T-cell (primary cell): ENCODE data around the gene RGS7. TPM values are rescaled to one million over a fixed set of nuclear protein-coding genes. Genes with fewer than 3 reads are reported as not detected.

Source experiments
- ATAC-seq, 4 experiments: fragments of 200-7000 bp in 3 of 4; fragments of 150-1000 bp in 1 of 4; cut with Tn5 transposase; replicated peaks in 1 of 4; 1 replicate in 3 of 4; 2 replicates in 1 of 4; pipeline ENCODE4 v1.10.0; 2021; ENCODE audit warnings: moderate library complexity in 3 of 4, mild to moderate bottlenecking in 2 of 4, moderate number of reproducible peaks in 1 of 4
- CTCF ChIA-PET, 2 donors: fragments of 300-600 bp; sonication (Branson Sonifier 250); formaldehyde crosslinking; loops; one replicate each; lab custom pipeline; 2022; ENCODE audit warnings: antibody characterized with exemption in 2 of 2; lab: Charles Lee
- POLR2A ChIA-PET, 2 donors: fragments of 300-600 bp; sonication (Branson Sonifier 250); formaldehyde crosslinking; loops; one replicate each; lab custom pipeline; 2022; ENCODE audit warnings: antibody characterized with exemption in 2 of 2; lab: Charles Lee
- DNase-seq, 35 experiments: peaks; one replicate each; pipeline versions ENCODE4 v3.0.0 to v3.0.0-alpha.2; 2013 to 2023
- H3K27ac ChIP-seq: one replicate; pipeline ENCODE4 v1.5.1; 2013; ENCODE audit warnings: low read length
- H3K27me3 ChIP-seq, 2 experiments: replicated peaks in 1 of 2; 1 replicate in 1 of 2; 2 replicates in 1 of 2; pipeline versions ENCODE4 v1.6.1 to v1.7.0; 2013; ENCODE audit warnings: low read length in 1 of 2, mixed read lengths in 1 of 2; ENCODE audit not compliant: control insufficient read depth in 2 of 2, insufficient read depth in 2 of 2; ENCODE audit errors: extremely low read depth in 1 of 2
- H3K36me3 ChIP-seq, 2 donors: 1 replicate in 1 of 2; 2 replicates in 1 of 2; pipeline versions ENCODE4 v1.6.1 to v1.7.0; 2013; ENCODE audit warnings: low read length in 1 of 2; ENCODE audit not compliant: control insufficient read depth in 2 of 2, insufficient read depth in 1 of 2; ENCODE audit errors: extremely low read depth in 1 of 2
- H3K4me1 ChIP-seq, 2 experiments: 1 replicate in 1 of 2; 2 replicates in 1 of 2; pipeline versions ENCODE4 v1.6.1 to v1.7.0; 2013; ENCODE audit warnings: low read length in 2 of 2, mixed read lengths in 1 of 2; ENCODE audit not compliant: insufficient read depth in 2 of 2, control insufficient read depth in 1 of 2; ENCODE audit errors: extremely low read depth in 1 of 2
- H3K4me3 ChIP-seq, 2 donors: 1 replicate in 1 of 2; 2 replicates in 1 of 2; pipeline versions ENCODE4 v1.5.1 to v1.7.0; 2013; ENCODE audit warnings: mild to moderate bottlenecking in 2 of 2, low read length in 1 of 2, moderate library complexity in 1 of 2; ENCODE audit not compliant: control insufficient read depth in 1 of 2; ENCODE audit errors: extremely low read depth in 1 of 2
- H3K9me3 ChIP-seq: 2 replicates; pipeline ENCODE4 v1.7.0; 2013
- H3K27ac Mint-ChIP-seq, 2 donors: one replicate each; pipeline ENCODE4 v1.8.0; 2020 to 2021; ENCODE audit warnings: mild to moderate bottlenecking in 2 of 2, mixed read lengths in 2 of 2
- H3K27me3 Mint-ChIP-seq, 2 donors: one replicate each; pipeline ENCODE4 v1.8.0; 2021 to 2022; ENCODE audit warnings: mixed read lengths in 2 of 2
- H3K36me3 Mint-ChIP-seq: one replicate; pipeline ENCODE4 v1.8.0; 2021; ENCODE audit warnings: mixed read lengths
- H3K4me1 Mint-ChIP-seq, 3 donors: one replicate each; pipeline ENCODE4 v1.8.0; 2020 to 2022; ENCODE audit warnings: mixed read lengths in 3 of 3, mild to moderate bottlenecking in 1 of 3
- H3K4me3 Mint-ChIP-seq, 3 donors: one replicate each; pipeline ENCODE4 v1.8.0; 2020 to 2022; ENCODE audit warnings: mild to moderate bottlenecking in 3 of 3, mixed read lengths in 3 of 3, moderate library complexity in 3 of 3
- H3K9me3 Mint-ChIP-seq, 3 donors: one replicate each; pipeline ENCODE4 v1.8.0; 2020 to 2022; ENCODE audit warnings: mixed read lengths in 3 of 3
- WGBS: methylation state at CpG from one replicate; pipeline ENCODE4 v1.1.5; 2013; ENCODE audit warnings: missing lambda C conversion rate; ENCODE audit not compliant: insufficient coverage; 5-methylcytosine and 5-hydroxymethylcytosine counted together
- total RNA-seq, 35 experiments: library from RNA in 6 of 35; stranded (reverse) in 6 of 35; fragments of 120-200 nt in 1 of 35; gene quantifications; one replicate each; pipeline versions ENCODE4 v1.2.1 to v1.2.4 and lab custom pipeline; 2013 to 2026

The RGS7 gene
- total RNA-seq, 5 donors from 2014 or later (not counting 1 experiment from before 2014, with no cell fraction given) = not detected

DNA sequence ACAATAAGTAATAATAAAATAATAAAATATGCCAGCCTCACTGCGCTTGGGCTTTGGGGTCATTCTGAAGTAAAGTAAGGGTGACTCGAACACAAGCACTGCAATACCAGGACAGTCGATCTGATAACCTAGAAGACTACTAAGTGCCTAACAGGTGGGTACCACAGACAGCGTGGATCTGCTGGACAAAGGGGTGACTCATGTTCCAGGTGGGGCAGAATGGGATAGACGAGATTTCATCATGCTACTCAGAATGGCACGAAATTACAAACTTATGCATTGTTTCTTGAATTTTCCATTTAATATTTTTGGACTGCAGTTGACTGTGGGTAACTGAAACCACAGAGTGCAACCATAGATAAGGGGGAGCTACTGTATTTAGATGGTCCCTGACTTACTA lies 523.9 kb downstream of the RGS7 start:
- H3K9me3 ChIP-seq = no peaks in the 10 kb centered on the region
- ATAC-seq = no peak
- H3K4me1 ChIP-seq = no peaks in the 10 kb centered on the region
- CTCF ChIA-PET = no interaction called here
- H3K36me3 ChIP-seq = no peaks in the 10 kb centered on the region
- H3K27ac Mint-ChIP-seq = no peak overlapping the region
- H3K4me3 ChIP-seq = no peak overlapping the region
- peaks cover 4% of the 10 kb centered on the region in 3 donors for H3K9me3 Mint-ChIP-seq
- DNase-seq = no peak
- H3K36me3 Mint-ChIP-seq = no peaks in the 10 kb centered on the region
- no peaks in the 10 kb centered on the region for H3K27me3 Mint-ChIP-seq
- H3K27me3 ChIP-seq = no peaks in the 10 kb centered on the region
- WGBS = 86% methylated on average over 3 of the region's 6 CpGs
- POLR2A ChIA-PET = no interaction called here
- no peaks in the 10 kb centered on the region for H3K4me1 Mint-ChIP-seq
- H3K27ac ChIP-seq = no peak overlapping the region
- H3K4me3 Mint-ChIP-seq = no peak overlapping the region

DNA sequence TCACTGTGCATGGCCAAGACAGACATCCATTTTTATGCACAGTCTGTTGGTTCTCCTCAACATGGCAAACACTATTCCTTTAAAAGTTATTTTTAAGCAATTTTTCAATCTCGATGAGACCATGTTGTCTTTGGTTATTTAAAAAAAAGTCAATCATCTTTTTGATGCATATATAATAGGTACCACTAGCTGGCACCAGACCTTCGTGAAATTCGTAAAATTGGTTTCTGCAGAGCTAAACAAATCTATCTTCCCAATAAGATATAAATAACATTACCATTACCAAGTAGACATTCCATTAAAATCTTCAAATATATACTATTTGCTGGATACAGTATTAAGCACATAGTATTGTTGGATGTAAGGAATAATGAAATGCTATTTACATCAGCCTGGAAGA lies 525.1 kb downstream of the RGS7 start:
- H3K27me3 Mint-ChIP-seq = no peaks in the 10 kb centered on the region
- Histone ChIP-seq H3K4me3 (no peak overlapping the region), H3K27me3 (no peaks in the 10 kb centered on the region), H3K4me1 (no peaks in the 10 kb centered on the region), H3K36me3 (no peaks in the 10 kb centered on the region), H3K9me3 (no peaks in the 10 kb centered on the region), H3K27ac (no peak overlapping the region)
- peaks cover 2 to 4% (median 4%) of the 10 kb centered on the region in 3 donors for H3K9me3 Mint-ChIP-seq
- ChIA-PET CTCF (interaction anchor here in 1 of 2 donors (0.7 kb wide), 1 partner anchor 221 kb away, joined by 5 read pairs; no protein-coding TSS in a partner anchor), POLR2A (no interaction called here)
- DNase-seq = no peak
- no peak overlapping the region for H3K27ac Mint-ChIP-seq
- H3K4me1 Mint-ChIP-seq = no peaks in the 10 kb centered on the region
- H3K36me3 Mint-ChIP-seq = no peaks in the 10 kb centered on the region
- no peak for ATAC-seq
- no CpG with 5 or more reads among the region's 3 CpGs for WGBS
- no peak overlapping the region for H3K4me3 Mint-ChIP-seq

DNA sequence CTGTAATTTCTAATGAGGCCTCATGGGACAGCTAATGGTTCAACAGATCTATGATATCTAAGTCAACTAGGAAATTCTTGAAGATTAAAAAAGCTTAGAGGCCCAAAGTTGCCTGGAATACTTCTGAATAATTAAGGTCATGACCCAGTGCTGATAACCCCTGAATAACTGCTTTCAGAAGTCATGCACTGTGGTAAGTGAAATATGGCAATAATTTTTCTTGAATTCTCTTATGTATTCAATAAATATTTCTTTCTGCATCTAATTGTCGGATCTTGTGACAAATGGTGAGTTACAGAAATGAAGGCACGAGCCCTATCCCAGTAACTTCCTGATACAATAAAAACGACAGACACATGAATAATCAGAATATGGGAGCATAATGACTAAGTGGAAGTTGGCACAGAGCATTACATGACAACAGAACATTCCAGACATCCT lies 525.8 kb downstream of the RGS7 start:
- H3K4me3 ChIP-seq = no peak overlapping the region
- Mint-ChIP-seq H3K4me1 (no peaks in the 10 kb centered on the region), H3K27ac (no peak overlapping the region), H3K36me3 (no peaks in the 10 kb centered on the region), H3K9me3 (peaks cover 2 to 7% (median 4%) of the 10 kb centered on the region in 3 donors), H3K27me3 (no peaks in the 10 kb centered on the region), H3K4me3 (no peak overlapping the region)
- ATAC-seq = no peak
- no CpG with 5 or more reads among the region's 3 CpGs for WGBS
- no peaks in the 10 kb centered on the region for H3K4me1 ChIP-seq
- no peak overlapping the region for H3K27ac ChIP-seq
- DNase-seq = no peak
- ChIA-PET POLR2A (no interaction called here), CTCF (interaction anchor here in 1 of 2 donors (0.7 kb wide), 1 partner anchor 222 kb away, joined by 5 read pairs; no protein-coding TSS in a partner anchor)
- no peaks in the 10 kb centered on the region for H3K36me3 ChIP-seq
- no peaks in the 10 kb centered on the region for H3K27me3 ChIP-seq
- H3K9me3 ChIP-seq = no peaks in the 10 kb centered on the region

DNA sequence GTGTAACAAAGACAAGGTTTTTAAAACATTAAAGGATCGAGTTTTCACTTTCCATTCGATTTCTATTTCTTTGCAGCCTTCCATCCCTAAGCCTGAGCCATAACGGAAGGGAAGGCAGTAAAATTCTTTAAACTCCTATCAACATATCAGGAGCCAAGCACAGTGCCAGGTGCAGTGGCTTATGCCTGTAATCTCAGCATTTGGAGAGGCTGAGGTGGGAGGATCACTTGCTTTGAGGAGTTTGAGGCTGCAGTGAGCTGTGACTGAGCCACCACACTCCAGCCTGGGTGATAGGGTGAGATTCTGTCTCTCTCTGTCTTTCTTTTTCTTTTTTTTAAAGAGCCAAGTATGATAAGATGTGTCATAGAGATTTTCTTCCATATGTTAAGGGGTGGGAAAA lies 527.5 kb downstream of the RGS7 start:
- ATAC-seq (no peak), DNase-seq (no peak)
- peaks cover 2 to 12% (median 8%) of the 10 kb centered on the region in 3 donors for H3K9me3 Mint-ChIP-seq
- H3K27me3 Mint-ChIP-seq = no peaks in the 10 kb centered on the region
- ChIA-PET CTCF (interaction anchor here in 1 of 2 donors (0.6 kb wide), 1 partner anchor 108 kb away, joined by 3 read pairs; no protein-coding TSS in a partner anchor), POLR2A (no interaction called here)
- Histone ChIP-seq H3K27ac (no peak overlapping the region), H3K4me3 (no peak overlapping the region), H3K36me3 (no peaks in the 10 kb centered on the region), H3K4me1 (no peaks in the 10 kb centered on the region), H3K27me3 (no peaks in the 10 kb centered on the region), H3K9me3 (no peaks in the 10 kb centered on the region)
- H3K36me3 Mint-ChIP-seq = no peaks in the 10 kb centered on the region
- H3K27ac Mint-ChIP-seq = no peak overlapping the region
- H3K4me1 Mint-ChIP-seq = no peaks in the 10 kb centered on the region
- no CpG with 5 or more reads among the region's 3 CpGs for WGBS
- no peak overlapping the region for H3K4me3 Mint-ChIP-seq

DNA sequence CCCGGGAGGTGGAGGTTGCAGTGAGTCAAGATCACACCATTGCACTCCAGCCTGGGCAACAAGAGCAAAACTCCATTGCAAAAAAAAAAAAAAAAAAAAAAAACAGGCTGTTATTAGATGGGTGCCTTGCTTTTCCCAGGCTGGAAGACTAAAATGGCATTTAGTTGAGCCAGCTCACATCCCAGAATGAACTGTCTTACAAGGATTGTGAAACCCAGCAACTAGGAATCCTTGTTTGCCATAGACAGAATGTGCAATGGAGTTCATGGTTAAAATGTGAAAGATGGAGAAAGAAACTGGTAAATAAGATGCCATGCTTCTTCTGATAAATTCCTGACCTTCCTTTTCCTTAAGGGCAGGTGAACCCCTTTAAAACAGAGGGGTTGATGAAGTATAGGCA lies 529.2 kb downstream of the RGS7 start:
- Histone ChIP-seq H3K27ac (no peak overlapping the region), H3K4me1 (no peaks in the 10 kb centered on the region), H3K36me3 (no peaks in the 10 kb centered on the region), H3K27me3 (no peaks in the 10 kb centered on the region), H3K4me3 (no peak overlapping the region), H3K9me3 (no peaks in the 10 kb centered on the region)
- H3K4me1 Mint-ChIP-seq = no peaks in the 10 kb centered on the region
- no peak overlapping the region for H3K4me3 Mint-ChIP-seq
- DNase-seq (no peak), ATAC-seq (no peak)
- no peak overlapping the region for H3K27ac Mint-ChIP-seq
- no peaks in the 10 kb centered on the region for H3K36me3 Mint-ChIP-seq
- H3K9me3 Mint-ChIP-seq = peaks cover 2 to 12% (median 4%) of the 10 kb centered on the region in 3 donors
- ChIA-PET POLR2A (no interaction called here), CTCF (no interaction called here)
- no CpG with 5 or more reads among the region's 1 CpG for WGBS
- H3K27me3 Mint-ChIP-seq = no peaks in the 10 kb centered on the region

DNA sequence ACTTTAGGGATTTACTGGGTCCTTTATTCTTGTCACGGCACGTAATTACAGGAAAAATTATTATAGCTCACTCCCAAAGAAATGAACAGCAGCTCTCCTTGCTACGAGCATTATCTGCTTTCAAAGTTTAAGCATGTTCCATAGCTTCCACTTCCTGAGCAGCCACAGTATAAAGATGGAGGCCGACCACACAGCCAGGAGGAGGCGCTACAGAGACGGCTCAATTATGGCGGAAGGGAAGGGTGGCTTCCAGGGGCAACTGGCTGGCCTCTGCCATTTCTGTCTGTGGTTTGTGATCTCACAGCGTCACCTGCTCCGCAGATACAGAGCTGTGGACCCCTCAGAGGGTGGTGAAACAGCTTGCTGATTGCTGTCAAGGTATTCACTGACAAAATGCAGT lies 532.8 kb downstream of the RGS7 start:
- Histone ChIP-seq H3K4me3 (no peak overlapping the region), H3K9me3 (no peaks in the 10 kb centered on the region), H3K4me1 (no peaks in the 10 kb centered on the region), H3K27me3 (no peaks in the 10 kb centered on the region), H3K36me3 (no peaks in the 10 kb centered on the region), H3K27ac (no peak overlapping the region)
- Mint-ChIP-seq H3K9me3 (peaks cover 0 to 22% (median 17%) of the 10 kb centered on the region in 3 donors), H3K36me3 (no peaks in the 10 kb centered on the region), H3K4me1 (no peaks in the 10 kb centered on the region), H3K4me3 (no peak overlapping the region), H3K27me3 (no peaks in the 10 kb centered on the region), H3K27ac (no peak overlapping the region)
- 83% methylated on average over 6 of the region's 9 CpGs for WGBS
- POLR2A ChIA-PET = no interaction called here
- ATAC-seq (no peak), DNase-seq (no peak)
- CTCF ChIA-PET = no interaction called here

- Mint-ChIP-seq H3K27me3 (no peaks in the 10 kb centered on the region), H3K4me1 (no peaks in the 10 kb centered on the region), H3K4me3 (no peak overlapping the region), H3K36me3 (no peaks in the 10 kb centered on the region), H3K9me3 (peaks cover 0 to 22% (median 22%) of the 10 kb centered on the region in 3 donors), H3K27ac (no peak overlapping the region)
- no peak for ATAC-seq
- Histone ChIP-seq H3K27me3 (no peaks in the 10 kb centered on the region), H3K27ac (no peak overlapping the region), H3K9me3 (no peaks in the 10 kb centered on the region), H3K36me3 (no peaks in the 10 kb centered on the region), H3K4me3 (no peak overlapping the region), H3K4me1 (no peaks in the 10 kb centered on the region)
- ChIA-PET CTCF (no interaction called here), POLR2A (no interaction called here)
- WGBS = 95% methylated on average over 15 of the region's 31 CpGs
- DNase-seq = no peak
Observed at GRCh38 chr1:240823357-240823756, 533.6 kb downstream of the RGS7 start.
